A172 (cell line): ENCODE data around the gene RPTN. TPM values are rescaled to one million over a fixed set of nuclear protein-coding genes. Genes with fewer than 3 reads are reported as not detected.
"Not testable (repeated sequence)": the region's sequence is repeated elsewhere in the genome, so short reads cannot be mapped to it uniquely, and the experiment has no call there.

Source experiments
- DNase-seq: peaks from one replicate; pipeline ENCODE4 v3.0.0-alpha.2; 2015; ENCODE audit warnings: low spot score
- total RNA-seq: library from RNA; depleted of rRNA; stranded (reverse); fragments of >200 nt; shearing (Covaris generic); gene quantifications from 2 replicates; pipeline ENCODE4 v1.2.3, GENCODE V29; 2014

The RPTN gene
- total RNA-seq, 1 experiment from 2014 or later, result not detected

DNA sequence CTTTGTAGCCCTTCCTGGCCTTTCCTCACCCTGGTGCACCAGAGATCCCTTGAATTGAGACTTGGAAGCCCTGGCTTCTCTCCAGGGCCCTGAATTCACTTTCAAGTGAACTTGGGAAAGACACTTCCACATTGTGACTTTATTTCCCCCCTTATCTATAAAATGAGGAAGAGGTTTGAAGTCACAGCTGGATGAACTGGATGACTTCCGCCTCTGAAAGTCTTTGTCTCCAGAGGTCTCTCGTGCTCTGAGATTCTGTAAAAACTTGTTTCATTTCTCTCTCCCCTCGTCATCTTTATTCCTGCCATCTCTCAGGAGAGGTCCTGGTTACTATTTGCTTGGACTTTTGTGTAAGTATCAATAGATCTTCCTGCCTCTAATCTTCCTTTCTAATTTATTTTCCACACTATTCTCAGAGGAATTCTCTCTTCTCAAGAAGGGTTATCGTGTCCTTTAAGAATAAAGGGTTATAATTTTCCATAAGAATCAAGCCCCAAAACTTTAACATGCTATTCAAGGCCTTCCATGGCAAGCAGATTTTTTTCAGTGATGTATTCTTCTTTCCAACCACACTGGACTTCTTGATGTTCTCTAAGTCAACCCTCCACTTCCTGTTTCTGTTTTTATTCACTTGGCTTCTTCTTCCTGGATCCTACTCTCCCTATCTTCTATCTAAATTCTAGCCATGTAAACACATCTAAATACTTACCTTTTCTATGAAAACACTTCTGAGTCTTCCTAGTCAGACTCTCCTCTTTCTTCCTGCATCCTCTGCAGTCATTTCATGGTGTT is 6.5 kb upstream of the RPTN start:
- DNase-seq, result no peak

DNA sequence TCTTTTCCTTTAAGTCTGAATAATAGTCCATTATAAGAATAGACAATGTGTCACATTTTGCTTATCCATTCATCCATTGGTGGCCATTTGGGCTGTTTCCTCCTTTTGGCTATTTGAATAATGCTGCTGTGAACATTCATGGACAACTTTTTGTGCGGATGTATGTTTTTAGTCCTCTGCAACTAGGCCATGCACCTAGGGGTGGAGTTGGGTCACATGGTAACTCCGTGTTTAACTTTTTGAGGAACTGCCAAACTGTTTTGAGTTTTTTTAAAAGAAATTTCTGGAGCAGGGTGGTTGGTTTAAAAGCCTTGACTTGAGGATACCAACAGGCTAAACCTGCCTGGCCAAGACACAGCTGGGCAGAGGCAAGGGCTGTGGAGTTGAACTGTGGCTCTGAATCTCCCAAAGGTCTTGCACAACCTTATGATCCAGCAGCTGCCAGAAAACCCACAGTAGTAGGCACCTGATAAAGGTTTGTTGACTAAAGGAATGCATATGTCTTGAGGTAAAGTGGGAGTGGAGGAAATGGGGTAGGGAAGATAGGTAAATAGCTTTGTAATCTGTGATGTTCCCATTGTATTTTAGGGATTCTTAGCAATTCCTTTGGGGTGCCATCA is 5.6 kb upstream of the RPTN start:
- no peak for DNase-seq

DNA sequence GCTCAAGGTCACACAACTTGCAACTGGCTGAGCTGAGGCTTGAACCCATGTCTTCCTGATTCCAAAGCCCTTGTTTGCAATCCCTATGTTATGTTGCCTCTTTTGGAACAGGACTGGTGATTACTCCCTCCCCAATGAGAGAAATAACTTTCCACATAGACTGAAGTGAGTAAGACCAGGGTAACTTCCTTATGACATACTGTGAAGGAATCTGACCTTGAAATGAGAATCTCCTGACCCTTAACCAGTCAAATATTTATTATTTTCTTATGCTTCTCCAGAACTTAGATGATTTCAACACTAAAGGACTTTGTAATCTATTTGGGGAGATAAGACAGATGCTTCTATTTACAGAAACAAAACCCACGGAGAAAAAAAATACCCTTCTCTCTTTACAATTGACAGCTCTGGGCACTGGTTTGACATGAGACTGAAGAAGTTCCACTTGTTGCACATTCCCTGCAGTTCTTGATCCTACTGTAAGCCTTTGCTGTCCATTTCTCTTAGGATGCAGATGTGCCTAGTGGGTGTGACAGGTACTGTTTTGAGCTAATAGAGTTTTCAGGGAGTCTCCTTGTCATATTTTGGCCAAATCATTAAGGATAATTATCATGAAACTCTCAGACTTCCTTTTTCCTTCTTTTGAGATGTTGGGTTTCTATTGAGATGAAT is 3.9 kb upstream of the RPTN start:
- peak; percentile 97 for DNase-seq

DNA sequence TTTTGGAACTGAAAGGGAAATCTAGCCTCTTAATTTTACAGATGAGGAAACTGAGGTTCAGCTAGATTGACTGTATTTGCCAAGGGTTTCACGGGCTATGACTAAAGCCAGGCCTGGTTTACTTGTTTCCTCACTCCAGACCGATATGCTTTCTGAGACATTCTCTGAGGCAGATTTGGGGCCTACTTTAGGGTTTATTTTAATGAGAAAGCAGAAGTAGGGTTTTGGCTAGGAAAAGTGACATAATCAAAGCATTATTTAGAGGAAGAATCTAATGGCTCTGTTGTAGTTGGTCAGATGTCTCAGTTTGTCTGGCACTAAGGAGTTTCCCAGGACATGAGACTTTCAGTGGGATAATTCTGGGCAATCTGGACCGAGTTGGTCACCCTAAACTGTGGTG is 1.5 kb upstream of the RPTN start:
- no peak for DNase-seq

DNA sequence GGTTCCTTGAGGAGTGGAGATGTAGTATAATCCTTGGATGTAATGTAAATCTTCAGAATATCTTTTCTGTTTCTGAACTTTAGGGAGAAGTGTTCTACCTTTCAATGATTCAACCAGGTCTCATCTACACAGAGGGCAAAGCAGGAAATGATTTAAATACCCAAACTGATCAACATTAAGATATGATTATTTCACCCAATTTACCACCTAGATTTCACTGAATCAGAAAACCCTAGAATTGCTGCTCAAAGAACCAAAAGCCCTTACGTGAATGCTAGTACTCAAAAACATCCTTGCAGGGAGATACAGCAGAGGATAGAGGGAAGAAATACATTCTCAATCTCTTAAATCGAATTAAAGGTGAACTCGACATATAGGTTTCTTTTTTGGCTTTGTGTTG is 5.0 kb downstream of the RPTN start:
- no peak for DNase-seq

DNA sequence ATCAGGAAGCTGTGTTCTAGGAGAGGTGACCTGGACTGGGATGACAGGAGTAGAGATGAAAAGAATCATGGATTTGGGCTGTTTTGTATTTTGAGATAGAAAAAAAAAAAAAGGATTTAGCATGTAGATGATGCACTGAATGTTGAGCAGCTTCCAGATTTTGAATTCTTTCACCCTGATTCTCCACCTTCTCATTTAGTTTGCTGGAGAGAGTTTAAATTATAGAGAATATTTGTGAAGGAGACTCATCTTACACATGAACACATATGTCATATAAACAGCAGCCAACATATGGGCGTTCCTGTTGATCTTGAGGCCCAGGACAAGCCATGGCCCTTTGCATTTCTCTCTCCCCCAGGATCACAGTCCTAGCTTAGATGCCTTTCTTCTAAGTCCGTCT is 7.4 kb downstream of the RPTN start:
- no peak for DNase-seq

DNA sequence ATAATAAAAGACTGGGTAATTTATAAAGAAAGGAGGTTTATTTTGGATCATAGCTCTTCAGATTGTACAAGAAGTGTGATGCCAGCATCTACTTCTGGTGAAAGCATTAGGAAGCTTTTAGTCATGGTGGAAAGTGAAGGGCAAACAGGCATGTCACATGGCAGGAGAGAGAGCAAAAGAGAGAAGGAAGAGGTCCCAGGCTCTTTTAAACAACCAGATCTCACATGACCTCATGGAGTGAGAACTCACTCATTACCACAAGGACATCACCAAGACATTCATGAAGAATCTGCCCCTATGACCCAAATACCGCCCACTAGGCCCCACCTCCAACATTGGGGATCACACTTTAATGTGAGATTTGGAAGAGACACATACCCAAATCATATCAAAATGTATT is 10.0 kb downstream of the RPTN start:
- DNase-seq, result no peak

DNA sequence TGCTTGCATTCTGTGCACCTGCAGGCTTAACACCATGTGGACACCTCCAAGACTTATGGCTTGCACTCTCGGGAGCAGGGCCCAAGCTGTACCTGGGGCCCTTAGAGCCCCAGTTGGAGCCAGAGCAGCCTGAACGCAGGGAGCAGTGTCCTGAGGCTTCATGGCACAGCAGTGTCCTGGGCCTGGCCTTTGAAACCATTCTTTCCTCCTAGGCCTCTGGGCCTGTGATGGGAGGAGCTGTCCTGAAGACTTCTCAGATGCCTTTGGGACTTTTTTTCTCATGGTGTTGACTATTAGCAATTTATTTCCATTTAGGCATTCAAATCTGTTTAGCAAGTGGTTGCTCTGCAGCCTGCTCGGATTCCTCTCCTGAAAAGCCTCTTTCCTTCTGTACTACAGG is 11.0 kb downstream of the RPTN start:
- no peak for DNase-seq

DNA sequence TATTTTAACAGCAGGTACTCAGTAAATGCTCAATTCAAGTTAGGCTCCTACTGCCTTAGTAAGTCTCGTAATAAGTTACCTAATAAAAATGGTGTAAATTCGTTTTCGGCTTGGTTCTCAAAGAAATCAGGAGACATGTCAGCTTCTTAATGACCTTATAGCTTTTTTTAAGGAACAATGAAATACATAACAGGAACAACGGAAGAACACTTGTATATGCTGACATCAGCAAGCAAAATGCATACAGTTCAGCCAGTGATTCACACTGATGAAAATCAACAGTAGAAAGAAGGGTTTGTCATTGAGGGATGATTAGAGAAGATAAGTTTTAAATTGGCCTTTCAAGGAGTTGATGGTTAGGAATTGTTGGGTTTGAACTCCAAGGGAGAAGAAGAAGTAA is 13.3 kb downstream of the RPTN start:
- no peak for DNase-seq

DNA sequence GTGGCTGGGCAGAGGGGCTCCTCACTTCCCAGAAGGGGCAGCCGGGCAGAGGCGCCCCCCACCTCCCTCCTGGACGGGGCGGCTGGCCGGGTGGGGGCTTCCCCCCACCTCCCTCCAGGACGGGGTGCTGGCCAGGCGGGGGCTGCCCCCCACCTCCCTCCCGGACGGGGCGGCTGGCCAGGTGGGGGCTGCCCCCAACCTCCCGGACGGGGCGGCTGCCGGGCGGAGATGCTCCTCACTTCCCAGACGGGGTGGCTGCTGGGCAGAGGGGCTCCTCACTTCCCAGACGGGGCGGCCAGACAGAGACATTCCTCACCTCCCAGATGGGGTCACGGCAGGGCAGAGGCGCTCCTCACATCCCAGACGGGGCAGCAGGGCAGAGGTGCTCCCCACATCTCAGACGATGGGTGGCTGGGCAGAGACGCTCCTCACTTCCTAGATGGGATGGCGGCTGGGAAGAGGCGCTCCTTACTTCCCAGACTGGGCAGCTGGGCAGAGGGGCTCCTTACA is 14.3 kb downstream of the RPTN start:
- DNase-seq, result not testable (repeated sequence)

DNA sequence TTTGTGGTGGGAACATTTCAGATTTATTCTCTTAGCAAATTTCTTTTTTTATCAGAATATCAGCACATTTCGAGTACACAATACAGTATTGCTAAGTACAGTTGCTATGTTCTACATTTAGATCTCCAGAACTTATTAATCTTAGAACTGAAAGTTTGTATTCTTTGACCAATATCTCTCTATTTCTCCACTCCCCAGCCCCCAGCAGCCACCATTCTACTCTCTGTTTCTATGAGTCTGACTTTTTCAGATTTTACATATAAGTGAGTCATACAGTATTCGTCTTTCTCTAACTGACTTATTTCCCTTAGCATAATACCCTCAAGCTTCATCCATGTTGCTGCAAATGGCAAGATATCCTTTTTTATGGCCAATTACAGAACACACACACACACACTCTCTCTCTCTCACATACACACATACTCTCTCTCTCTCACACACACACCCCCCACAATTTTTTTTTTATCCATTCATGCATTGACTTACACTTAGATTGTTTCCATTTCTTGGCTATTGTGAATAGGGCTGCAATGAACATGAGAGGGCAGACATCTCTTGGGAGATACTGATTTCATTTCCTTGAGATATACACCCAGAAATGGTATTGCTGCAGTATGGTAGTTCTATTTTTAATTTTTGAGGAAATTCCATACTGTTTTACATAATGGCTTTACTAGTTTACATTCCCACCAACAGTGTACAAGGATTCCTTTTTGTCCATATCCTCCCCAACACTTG is 15.7 kb downstream of the RPTN start:
- DNase-seq, result no peak

DNA sequence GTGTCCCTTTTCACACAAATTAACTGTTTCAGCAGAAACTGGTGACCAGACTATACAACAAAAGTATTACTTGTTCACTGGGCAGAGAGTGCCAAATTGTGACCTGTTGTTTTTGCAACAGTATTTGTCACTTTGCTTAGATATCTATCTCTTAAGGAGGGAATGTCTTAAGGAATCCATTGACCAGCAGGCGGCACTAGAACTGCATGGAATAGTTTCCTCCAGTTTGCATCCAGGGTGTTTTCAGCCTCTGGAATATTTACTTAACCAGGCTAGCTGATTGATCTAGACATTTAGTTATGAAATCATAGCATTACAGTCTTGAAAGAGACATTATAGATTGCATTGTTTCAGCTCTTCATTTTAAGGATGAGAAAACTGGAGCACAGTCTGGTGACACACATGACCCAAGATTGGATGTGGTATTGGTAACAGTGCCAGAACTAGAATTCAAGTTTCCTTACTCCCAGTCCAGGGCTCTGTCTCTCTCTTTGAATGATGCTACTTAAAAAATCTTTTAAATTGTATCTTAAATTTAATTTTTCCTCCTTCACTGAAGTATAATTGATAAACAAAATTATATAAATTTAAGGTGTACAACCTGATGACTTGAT is 16.9 kb downstream of the RPTN start:
- DNase-seq, result peak; percentile 78

DNA sequence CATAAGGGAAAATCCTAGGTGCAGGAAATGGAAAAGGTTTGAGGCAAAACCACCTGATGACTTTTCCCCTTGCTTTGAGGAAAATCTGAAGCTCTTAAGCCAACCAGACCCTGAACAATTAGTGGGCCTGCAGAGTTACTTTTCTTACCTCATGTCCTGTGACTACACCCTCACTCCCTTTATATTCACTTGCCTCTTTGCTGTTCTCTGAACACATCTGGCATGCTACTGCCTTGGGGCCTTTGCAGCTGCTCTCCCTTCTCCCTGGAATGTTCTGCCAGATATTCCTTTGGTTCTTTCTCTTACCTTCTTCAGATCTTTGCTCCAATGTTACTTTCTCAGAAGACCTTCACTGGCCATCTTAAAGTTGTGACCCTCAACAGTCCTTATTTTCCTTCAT is 21.8 kb downstream of the RPTN start:
- no peak for DNase-seq

DNA sequence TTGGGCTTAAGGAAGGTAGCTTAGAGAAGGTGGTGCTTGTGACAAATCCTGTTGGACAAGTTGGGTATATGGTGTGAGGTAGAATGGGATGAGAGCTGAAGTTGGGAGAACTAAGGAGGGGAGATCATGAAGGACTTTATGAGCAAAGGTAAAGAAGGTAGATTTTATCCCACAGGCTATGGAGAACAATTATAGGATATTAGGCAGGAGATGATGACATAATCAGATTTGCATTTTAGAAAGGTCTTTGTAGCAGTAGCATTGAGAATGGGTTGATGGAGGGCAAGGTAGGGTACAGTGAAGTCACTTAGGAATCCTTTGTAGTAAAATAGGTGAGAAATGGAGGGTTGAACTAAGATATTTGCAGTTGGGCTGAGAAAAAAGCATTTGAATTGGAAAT is 28.8 kb downstream of the RPTN start:
- no peak for DNase-seq

DNA sequence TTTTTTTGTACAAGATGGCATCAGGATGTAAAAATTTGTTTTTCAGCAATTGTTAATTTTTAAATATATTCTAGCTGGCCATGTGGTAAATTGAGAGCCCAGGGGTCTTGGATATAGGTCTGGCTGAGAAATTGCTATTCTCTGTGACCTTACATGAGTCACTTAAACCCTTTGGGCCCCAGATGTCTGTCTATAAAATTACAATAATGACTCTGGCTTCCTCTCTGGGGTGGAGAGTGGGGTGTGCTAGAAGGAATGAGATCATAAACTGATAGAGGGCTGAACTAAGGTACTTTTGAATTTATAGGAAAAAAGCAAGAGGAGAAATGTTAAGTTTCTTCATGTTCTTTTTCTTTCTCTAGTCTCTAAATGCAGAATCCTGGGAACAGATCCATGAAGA is 31.4 kb downstream of the RPTN start:
- no peak for DNase-seq

DNA sequence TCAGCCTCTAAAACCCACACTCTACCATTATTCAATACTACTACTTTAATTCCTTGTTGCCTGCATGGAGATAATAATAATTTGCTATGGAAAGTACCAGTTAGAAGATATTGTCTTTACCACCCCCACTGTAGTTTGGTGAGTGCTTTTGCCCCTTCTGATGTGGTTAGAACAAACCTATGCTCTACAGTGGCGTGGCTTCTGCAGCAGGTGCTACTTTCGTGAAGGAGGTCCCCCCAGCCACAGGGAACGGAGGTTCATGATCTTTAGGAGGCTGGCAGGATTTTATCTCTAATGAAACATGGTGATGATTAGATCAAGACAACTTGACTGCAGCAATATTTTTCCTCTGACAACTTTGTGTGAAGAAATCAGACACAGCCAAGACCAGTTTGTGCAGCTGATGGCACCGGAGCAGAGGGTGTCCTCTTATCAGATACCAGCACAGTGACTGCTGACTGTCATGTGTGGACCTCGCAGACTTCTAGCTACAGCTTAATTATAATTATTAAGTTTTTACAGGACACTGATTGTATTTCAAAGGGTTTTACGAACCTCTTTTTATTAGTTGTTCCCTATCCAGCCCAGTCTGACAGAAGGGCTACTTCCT is 33.1 kb downstream of the RPTN start:
- DNase-seq, result no peak

DNA sequence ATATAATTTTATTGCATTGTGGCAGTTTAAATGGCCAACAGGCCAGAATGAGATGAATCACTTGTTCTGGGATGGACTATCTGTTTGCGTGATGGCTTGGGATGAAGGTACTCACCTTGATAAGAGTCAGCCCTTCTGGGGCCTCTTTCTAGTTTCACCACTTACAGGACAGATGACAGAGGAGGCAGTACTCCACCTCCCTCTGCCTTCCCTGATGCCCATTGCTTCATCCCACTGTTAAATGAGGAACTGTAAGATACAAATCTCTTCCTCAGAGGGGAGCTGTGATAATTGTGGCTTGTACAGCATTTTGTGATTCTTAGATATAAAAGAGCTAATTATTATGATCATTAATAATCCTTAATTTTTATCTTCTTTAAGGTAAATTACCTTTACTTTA is 40.1 kb downstream of the RPTN start:
- no peak for DNase-seq

DNA sequence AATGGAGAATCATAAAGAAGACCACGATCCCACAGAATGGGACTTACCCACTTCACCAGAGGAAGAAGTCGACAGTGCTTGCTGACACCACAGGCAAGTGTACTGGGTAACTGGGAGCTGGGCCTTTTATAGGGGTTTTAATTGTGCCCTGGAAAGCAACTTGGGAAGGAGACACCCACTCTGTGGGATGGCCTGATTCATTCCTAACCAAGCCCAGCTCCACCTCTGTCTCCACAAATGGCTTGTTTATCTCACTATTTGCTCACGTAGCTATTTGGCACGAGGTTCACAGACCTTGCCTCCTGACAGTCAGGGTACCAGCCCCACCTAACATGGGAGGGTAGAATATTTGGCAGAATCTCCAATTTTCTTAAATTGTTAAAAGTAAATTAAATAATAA is 43.7 kb downstream of the RPTN start, which contains the start of gene TCHH:
Gene TCHH, minus strand, starts transcription at position 101 of the 400 bp plus-strand sequence. CDS start 1,364 bp downstream, outside the sequence.
- no peak for DNase-seq

DNA sequence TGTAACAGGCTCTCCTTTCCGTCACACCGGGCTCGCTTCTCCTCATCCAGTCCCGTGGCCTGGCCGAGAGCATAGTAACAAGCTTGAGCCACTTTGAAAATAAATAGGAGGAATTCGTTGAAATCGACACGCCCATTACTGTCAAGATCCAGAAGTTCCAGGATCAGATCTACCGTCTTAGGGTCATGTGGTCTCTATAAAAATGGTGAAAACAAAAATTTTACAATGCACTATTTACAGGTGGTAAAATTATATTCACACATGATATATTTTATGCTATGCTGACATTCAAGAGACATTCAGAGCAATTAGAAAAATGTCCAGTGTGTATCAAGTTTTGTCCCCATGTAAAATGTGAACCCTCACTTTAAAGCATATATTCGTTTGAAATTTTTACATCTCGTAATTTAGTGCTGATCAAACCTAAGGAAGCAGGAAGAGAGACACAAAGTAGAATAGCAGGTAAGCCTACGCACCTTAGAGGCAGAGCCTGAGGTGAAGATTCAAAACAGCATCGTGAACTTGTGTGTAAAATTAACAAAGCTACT is 46.1 kb downstream of the RPTN start:
- DNase-seq, result no peak

DNA sequence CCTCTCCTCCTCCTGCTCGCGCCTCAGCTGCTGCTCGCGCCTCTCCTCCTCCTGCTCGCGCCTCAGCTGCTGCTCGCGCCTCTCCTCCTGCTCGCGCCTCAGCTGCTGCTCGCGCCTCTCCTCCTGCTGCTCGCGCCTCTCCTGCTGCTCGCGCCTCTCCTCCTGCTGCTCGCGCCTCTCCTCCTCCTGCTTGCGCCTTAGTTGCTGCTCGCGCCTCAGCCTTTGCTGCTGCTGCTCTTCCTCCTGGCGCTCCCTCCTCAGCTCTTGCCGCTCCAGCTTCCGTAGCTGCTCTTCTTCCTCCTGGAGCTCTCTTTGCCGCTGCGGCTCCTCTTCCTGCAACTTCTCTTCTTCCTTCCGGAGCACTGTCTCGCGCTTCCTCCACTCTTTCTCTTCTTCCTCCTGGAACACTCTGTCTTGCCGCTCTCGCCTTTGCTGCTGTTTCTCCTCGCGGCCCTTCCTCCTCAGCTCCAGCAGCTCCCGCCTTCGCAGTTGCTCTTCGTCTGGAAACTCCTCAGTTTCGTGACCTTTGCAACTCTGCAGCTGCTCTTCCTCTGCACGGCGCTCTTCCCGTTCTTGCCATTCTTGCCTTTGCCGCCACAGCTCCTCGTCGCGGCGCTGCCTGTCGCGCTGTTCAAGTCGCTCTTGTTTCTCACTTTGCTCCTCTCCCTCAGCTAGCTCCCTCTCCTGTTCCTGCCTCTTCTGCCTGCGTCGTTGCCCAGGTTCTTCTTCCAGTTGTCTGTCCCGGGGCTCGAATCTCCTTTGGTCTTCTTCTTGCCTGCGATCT is 46.7 kb downstream of the RPTN start:
- no peak for DNase-seq
